ENCODE results near the gene FXN. TPM values are rescaled to one million over a fixed set of nuclear protein-coding genes. Genes with fewer than 3 reads are reported as not detected.

The FXN gene
- total RNA-seq, 1 experiment from 2014 or later = 12.0 TPM

DNA sequence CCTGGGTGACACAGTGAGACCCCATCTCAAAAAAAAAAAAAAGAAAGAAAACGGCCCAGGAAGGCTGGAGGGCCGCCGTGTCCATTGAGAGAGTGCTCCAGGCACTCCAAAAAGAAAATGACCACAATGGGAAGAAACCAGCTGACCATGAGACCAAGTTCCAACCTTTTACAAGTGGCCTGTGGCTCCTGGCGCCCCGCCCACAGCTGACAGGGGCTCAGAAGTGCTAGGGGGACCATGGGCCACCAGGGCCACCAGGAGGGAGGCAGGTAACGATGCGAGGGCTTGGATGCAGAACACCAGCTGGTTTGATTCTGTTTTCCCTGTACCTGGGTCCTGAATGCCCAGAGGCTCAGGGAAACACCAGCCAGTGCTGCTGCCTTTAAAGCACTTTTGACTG, 34.6 kb downstream of the FXN start:
- H3K36me3 ChIP-seq (ENCODE audit: low read depth) = no peaks in the 10 kb centered on the region
- intact Hi-C loops (cut with micrococcal nuclease; ENCODE audit: unreplicated experiment) = no loop called here
- ChIA-PET CTCF (no interaction called here), POLR2A (ENCODE audit: unreplicated experiment) (no interaction called here)
- no peaks in the 10 kb centered on the region for H3K27me3 ChIP-seq (ENCODE audit: insufficient read depth, low read depth)
- H3F3A ChIP-seq (ENCODE audit: insufficient read depth, low read depth) = no peaks in the 10 kb centered on the region
- H3K4me2 ChIP-seq = no peak overlapping the region
- H3K9me2 ChIP-seq (ENCODE audit: insufficient read depth) = no peaks in the 10 kb centered on the region
- TF ChIP-seq, protein P1, sequence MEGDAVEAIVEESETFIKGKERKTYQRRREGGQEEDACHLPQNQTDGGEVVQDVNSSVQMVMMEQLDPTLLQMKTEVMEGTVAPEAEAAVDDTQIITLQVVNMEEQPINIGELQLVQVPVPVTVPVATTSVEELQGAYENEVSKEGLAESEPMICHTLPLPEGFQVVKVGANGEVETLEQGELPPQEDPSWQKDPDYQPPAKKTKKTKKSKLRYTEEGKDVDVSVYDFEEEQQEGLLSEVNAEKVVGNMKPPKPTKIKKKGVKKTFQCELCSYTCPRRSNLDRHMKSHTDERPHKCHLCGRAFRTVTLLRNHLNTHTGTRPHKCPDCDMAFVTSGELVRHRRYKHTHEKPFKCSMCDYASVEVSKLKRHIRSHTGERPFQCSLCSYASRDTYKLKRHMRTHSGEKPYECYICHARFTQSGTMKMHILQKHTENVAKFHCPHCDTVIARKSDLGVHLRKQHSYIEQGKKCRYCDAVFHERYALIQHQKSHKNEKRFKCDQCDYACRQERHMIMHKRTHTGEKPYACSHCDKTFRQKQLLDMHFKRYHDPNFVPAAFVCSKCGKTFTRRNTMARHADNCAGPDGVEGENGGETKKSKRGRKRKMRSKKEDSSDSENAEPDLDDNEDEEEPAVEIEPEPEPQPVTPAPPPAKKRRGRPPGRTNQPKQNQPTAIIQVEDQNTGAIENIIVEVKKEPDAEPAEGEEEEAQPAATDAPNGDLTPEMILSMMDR (conservative IDR thresholded peaks at IDR 0.05) = no peak
- TF ChIP-seq EZH2 (IDR thresholded peaks at IDR 0.05; ENCODE audit: low read depth) = no peak
- H2AFZ ChIP-seq = no peak overlapping the region
- H4K20me1 ChIP-seq (ENCODE audit: insufficient read depth) = no peaks in the 10 kb centered on the region
- H3K79me2 ChIP-seq (ENCODE audit: low read depth) = no peaks in the 10 kb centered on the region
- no peak for DNase-seq
- no TSS peak for BruUV-seq (replicated peaks)
- H3K4me3 ChIP-seq = no peak overlapping the region
- H3K27ac ChIP-seq = no peak overlapping the region
- H3K4me1 ChIP-seq (replicated peaks; ENCODE audit: insufficient read depth) = no peaks in the 10 kb centered on the region
- no peaks in the 10 kb centered on the region for H3K9me3 ChIP-seq (ENCODE audit: insufficient read depth, low read depth)

DNA sequence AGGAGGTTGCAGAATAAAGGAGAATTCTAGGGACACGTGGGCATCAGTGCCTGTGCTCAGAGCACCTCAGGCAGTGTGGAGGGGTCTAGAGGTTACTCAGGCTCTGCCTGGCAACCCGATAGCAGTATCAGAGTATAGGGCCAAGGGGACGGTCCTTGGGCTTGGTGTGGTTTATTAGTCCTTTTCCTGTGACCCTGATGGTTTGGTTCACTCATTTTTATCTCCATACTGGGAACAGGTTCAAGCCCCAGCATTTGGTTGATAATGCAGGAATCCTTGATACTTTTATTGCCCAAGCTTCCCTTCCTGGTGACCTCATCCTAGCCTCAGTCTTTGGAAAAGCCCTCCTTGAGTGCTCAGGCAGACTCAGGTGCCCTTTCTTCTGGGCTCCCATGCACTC, 35.5 kb downstream of the FXN start:
- BruUV-seq (replicated peaks) = no TSS peak
- no peak for DNase-seq
- Histone ChIP-seq H3F3A (ENCODE audit: insufficient read depth, low read depth) (no peaks in the 10 kb centered on the region), H4K20me1 (ENCODE audit: insufficient read depth) (no peaks in the 10 kb centered on the region), H3K4me2 (no peak overlapping the region), H3K27me3 (ENCODE audit: insufficient read depth, low read depth) (no peaks in the 10 kb centered on the region), H3K4me3 (no peak overlapping the region), H3K9me3 (ENCODE audit: insufficient read depth, low read depth) (no peaks in the 10 kb centered on the region), H3K79me2 (ENCODE audit: low read depth) (no peaks in the 10 kb centered on the region), H3K4me1 (replicated peaks; ENCODE audit: insufficient read depth) (no peaks in the 10 kb centered on the region), H3K9me2 (ENCODE audit: insufficient read depth) (no peaks in the 10 kb centered on the region), H3K36me3 (ENCODE audit: low read depth) (no peaks in the 10 kb centered on the region), H2AFZ (no peak overlapping the region), H3K27ac (no peak overlapping the region)
- intact Hi-C loops (cut with micrococcal nuclease; ENCODE audit: unreplicated experiment) = no loop called here
- ChIA-PET CTCF (no interaction called here), POLR2A (ENCODE audit: unreplicated experiment) (no interaction called here)
- TF ChIP-seq, protein P1 (conservative IDR thresholded peaks at IDR 0.05) = no peak
- no peak for TF ChIP-seq EZH2 (IDR thresholded peaks at IDR 0.05; ENCODE audit: low read depth)

DNA sequence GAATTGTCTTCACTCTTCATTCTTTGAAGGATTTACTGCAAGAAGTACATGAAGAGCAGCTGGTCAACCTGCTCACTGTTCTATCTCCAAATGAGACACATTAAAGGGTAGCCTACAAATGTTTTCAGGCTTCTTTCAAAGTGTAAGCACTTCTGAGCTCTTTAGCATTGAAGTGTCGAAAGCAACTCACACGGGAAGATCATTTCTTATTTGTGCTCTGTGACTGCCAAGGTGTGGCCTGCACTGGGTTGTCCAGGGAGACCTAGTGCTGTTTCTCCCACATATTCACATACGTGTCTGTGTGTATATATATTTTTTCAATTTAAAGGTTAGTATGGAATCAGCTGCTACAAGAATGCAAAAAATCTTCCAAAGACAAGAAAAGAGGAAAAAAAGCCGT, 37.6 kb downstream of the FXN start:
- Histone ChIP-seq H3K79me2 (ENCODE audit: low read depth) (no peaks in the 10 kb centered on the region), H4K20me1 (ENCODE audit: insufficient read depth) (no peaks in the 10 kb centered on the region), H3K4me3 (no peak overlapping the region), H2AFZ (no peak overlapping the region), H3F3A (ENCODE audit: insufficient read depth, low read depth) (no peaks in the 10 kb centered on the region), H3K4me1 (replicated peaks; ENCODE audit: insufficient read depth) (no peaks in the 10 kb centered on the region), H3K4me2 (no peak overlapping the region), H3K27me3 (ENCODE audit: insufficient read depth, low read depth) (no peaks in the 10 kb centered on the region), H3K27ac (no peak overlapping the region), H3K36me3 (ENCODE audit: low read depth) (no peaks in the 10 kb centered on the region), H3K9me3 (ENCODE audit: insufficient read depth, low read depth) (no peaks in the 10 kb centered on the region), H3K9me2 (ENCODE audit: insufficient read depth) (no peaks in the 10 kb centered on the region)
- intact Hi-C loops (cut with micrococcal nuclease; ENCODE audit: unreplicated experiment) = no loop called here
- BruUV-seq (replicated peaks) = no TSS peak
- CTCF ChIA-PET = no interaction called here
- no peak for TF ChIP-seq EZH2 (IDR thresholded peaks at IDR 0.05; ENCODE audit: low read depth)
- TF ChIP-seq, protein P1 (conservative IDR thresholded peaks at IDR 0.05) = no peak
- DNase-seq = no peak
- POLR2A ChIA-PET (ENCODE audit: unreplicated experiment) = no interaction called here

Data from PC-9 (cell line).